Ovary (tissue), 3 donors: ENCODE results near the gene HPCAL1.

ENCODE experiments used
- EP300 ChIP-seq: sonication (generic); formaldehyde crosslinking; IDR thresholded peaks from one replicate; pipeline ENCODE4 v1.6.1; 2017; ENCODE audit warnings: antibody characterized with exemption
- POLR2A ChIP-seq: fragments of 450-650 bp; IDR thresholded peaks from one replicate; pipeline ENCODE4 v1.6.1; 2017; ENCODE audit warnings: antibody characterized with exemption, mild to moderate bottlenecking, moderate library complexity
- TF ChIP-seq, protein P1 (sequence below), 3 donors: fragments of 450-650 bp in 2 of 3; fragments of 200-600 bp in 1 of 3; IDR thresholded peaks; one replicate each; pipeline versions ENCODE4 v1.5.1 to v1.8.0; 2016 to 2022; ENCODE audit warnings: antibody characterized with exemption in 3 of 3, mild to moderate bottlenecking in 1 of 3
- donor health status: DM: no; HTN: no; CAD: no.

DNA sequence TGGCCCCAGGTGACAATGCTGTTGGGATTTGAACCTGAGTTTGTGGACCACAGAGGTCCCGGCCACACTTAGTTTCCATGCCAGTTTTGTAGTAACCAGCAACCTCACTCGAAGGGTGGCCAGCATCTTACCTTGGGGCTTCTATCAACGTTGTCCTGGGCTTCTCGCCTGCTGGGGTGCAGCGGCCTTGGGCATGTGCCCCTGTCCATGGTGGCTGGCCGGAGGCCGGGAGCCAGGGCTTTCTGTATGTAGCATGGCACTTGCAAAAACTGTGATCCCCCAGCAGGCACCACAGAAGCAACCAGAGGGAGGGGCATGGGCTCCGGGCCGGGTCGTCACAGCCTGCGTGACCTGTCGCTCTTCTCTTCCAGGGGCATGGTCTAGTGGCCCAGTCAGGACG lies 93.8 kb downstream of the HPCAL1 start:
- TF ChIP-seq, protein P1, sequence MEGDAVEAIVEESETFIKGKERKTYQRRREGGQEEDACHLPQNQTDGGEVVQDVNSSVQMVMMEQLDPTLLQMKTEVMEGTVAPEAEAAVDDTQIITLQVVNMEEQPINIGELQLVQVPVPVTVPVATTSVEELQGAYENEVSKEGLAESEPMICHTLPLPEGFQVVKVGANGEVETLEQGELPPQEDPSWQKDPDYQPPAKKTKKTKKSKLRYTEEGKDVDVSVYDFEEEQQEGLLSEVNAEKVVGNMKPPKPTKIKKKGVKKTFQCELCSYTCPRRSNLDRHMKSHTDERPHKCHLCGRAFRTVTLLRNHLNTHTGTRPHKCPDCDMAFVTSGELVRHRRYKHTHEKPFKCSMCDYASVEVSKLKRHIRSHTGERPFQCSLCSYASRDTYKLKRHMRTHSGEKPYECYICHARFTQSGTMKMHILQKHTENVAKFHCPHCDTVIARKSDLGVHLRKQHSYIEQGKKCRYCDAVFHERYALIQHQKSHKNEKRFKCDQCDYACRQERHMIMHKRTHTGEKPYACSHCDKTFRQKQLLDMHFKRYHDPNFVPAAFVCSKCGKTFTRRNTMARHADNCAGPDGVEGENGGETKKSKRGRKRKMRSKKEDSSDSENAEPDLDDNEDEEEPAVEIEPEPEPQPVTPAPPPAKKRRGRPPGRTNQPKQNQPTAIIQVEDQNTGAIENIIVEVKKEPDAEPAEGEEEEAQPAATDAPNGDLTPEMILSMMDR (IDR thresholded peaks at IDR 0.05): no peak
- TF ChIP-seq POLR2A (no peak), EP300 (no peak)
